H1 (cell line): ENCODE results near the gene MTCH1. TPM values are rescaled to one million over a fixed set of nuclear protein-coding genes. Genes with fewer than 3 reads are reported as not detected.
A peak's percentile ranks its signal among the peaks of the same experiment; 100 is the strongest.

ENCODE experiments used
- CTCF ChIA-PET: fragments of 300-600 bp; sonication (Branson Sonifier 250); formaldehyde crosslinking; loops from one replicate; lab custom pipeline; 2021; ENCODE audit not compliant: partially characterized antibody; lab: Charles Lee
- POLR2A ChIA-PET: fragments of 300-600 bp; sonication (Branson Sonifier 250); formaldehyde crosslinking; loops from one replicate; lab custom pipeline; 2021; ENCODE audit warnings: inconsistent platforms; ENCODE audit not compliant: partially characterized antibody; lab: Charles Lee
- DNase-seq, 2 experiments: peaks; one replicate each; pipeline versions ENCODE4 v3.0.0 to v3.0.0-alpha.2; 2010 to 2022; ENCODE audit warnings: low spot score in 2 of 2, low read depth in 1 of 2, mixed read lengths in 1 of 2
- FAIRE-seq: peaks from 2 replicates; lab custom pipeline; 2011; peaks lifted over from hg19 to GRCh38; lab: Jason Lieb, UNC
- H2AFZ ChIP-seq: 2 replicates; pipeline ENCODE4 v1.8.1; 2012; ENCODE audit warnings: low read length, inconsistent platforms
- H2AK5ac ChIP-seq: 2 replicates; pipeline ENCODE4 v1.6.1; 2013; ENCODE audit warnings: low read depth, low read length
- H2BK120ac ChIP-seq: replicated peaks from 2 replicates; pipeline ENCODE3; 2013; ENCODE audit warnings: low read depth, low read length, inconsistent platforms
- H2BK12ac ChIP-seq: 2 replicates; pipeline ENCODE4 v1.6.1; 2013; ENCODE audit warnings: low read depth, low read length
- H2BK15ac ChIP-seq: 2 replicates; pipeline ENCODE4 v1.6.1; 2013; ENCODE audit warnings: low read length
- H2BK20ac ChIP-seq: 2 replicates; pipeline ENCODE4 v1.6.1; 2013; ENCODE audit warnings: low read length
- H2BK5ac ChIP-seq: 2 replicates; pipeline ENCODE4 v1.6.1; 2013; ENCODE audit warnings: low read depth, low read length
- H3K14ac ChIP-seq: 2 replicates; pipeline ENCODE4 v1.6.1; 2013; ENCODE audit warnings: inconsistent platforms; ENCODE audit not compliant: insufficient read length
- H3K18ac ChIP-seq: 2 replicates; pipeline ENCODE4 v1.6.1; 2013; ENCODE audit warnings: low read length; ENCODE audit errors: extremely low read depth
- H3K23ac ChIP-seq: 2 replicates; pipeline ENCODE4 v1.6.1; 2013; ENCODE audit warnings: inconsistent platforms; ENCODE audit not compliant: insufficient read length
- H3K23me2 ChIP-seq: 2 replicates; pipeline ENCODE4 v1.6.1; 2013; ENCODE audit warnings: low read depth, low read length
- H3K27ac ChIP-seq: 2 replicates; pipeline ENCODE4 v1.6.1; 2011; ENCODE audit warnings: low read depth, low read length, inconsistent platforms
- H3K27me3 ChIP-seq, 4 experiments: replicated peaks in 1 of 4; 1 replicate in 1 of 4; 2 replicates in 3 of 4; pipeline versions ENCODE4 v1.6.1 to v1.8.1; 2011 to 2013; ENCODE audit warnings: low read length in 3 of 4, mild to moderate bottlenecking in 3 of 4, inconsistent platforms in 2 of 4, mixed read lengths in 2 of 4, moderate library complexity in 1 of 4; ENCODE audit not compliant: control insufficient read depth in 3 of 4, insufficient read depth in 3 of 4; ENCODE audit errors: extremely low read depth in 1 of 4
- H3K36me3 ChIP-seq, 4 experiments: 2 replicates each; pipeline versions ENCODE4 v1.6.1 to v1.8.1; 2011 to 2013; ENCODE audit warnings: mild to moderate bottlenecking in 4 of 4, low read length in 3 of 4, moderate library complexity in 2 of 4, control low read depth in 1 of 4, inconsistent platforms in 1 of 4; ENCODE audit not compliant: insufficient read depth in 4 of 4, control insufficient read depth in 2 of 4
- H3K4ac ChIP-seq: replicated peaks from 2 replicates; pipeline ENCODE3; 2013; ENCODE audit warnings: low read length, low read depth, mixed read lengths, inconsistent platforms; ENCODE audit not compliant: insufficient read length
- H3K4me1 ChIP-seq, 4 experiments: replicated peaks in 1 of 4; 1 replicate in 1 of 4; 2 replicates in 3 of 4; pipeline versions ENCODE4 v1.6.1 to v1.8.1; 2011 to 2013; ENCODE audit warnings: low read length in 3 of 4, inconsistent platforms in 2 of 4, mixed read lengths in 1 of 4; ENCODE audit not compliant: insufficient read depth in 4 of 4, control insufficient read depth in 3 of 4
- H3K4me2 ChIP-seq, 2 experiments: 2 replicates each; pipeline versions ENCODE4 v1.6.1 to v1.8.1; 2011 to 2013; ENCODE audit warnings: low read depth in 2 of 2, low read length in 2 of 2, control low read depth in 1 of 2, inconsistent platforms in 1 of 2, mild to moderate bottlenecking in 1 of 2; ENCODE audit not compliant: insufficient read depth in 1 of 2
- H3K4me3 ChIP-seq, 4 experiments: fragments of 200-600, 300-600 bp in 1 of 4; sonication (generic), shearing (Covaris generic), sonication (Bioruptor Twin) in 1 of 4; 2 replicates each; pipeline versions ENCODE4 v1.5.1 to v1.8.1; 2011 to 2016; ENCODE audit warnings: low read length in 4 of 4, low read depth in 3 of 4, control low read depth in 2 of 4, inconsistent platforms in 2 of 4, mild to moderate bottlenecking in 2 of 4, mixed read lengths in 1 of 4, moderate library complexity in 1 of 4; ENCODE audit not compliant: insufficient read depth in 2 of 4; ENCODE audit errors: extremely low read depth in 1 of 4
- H3K56ac ChIP-seq: replicated peaks from 2 replicates; pipeline ENCODE3; 2013; ENCODE audit warnings: low read depth, mild to moderate bottlenecking, mixed read lengths, low read length, inconsistent platforms; ENCODE audit not compliant: insufficient read length
- H3K79me1 ChIP-seq: 2 replicates; pipeline ENCODE4 v1.6.1; 2013; ENCODE audit warnings: low read depth, low read length, control low read depth
- H3K79me2 ChIP-seq, 2 experiments: 2 replicates each; pipeline versions ENCODE4 v1.6.1 to v1.8.1; 2012 to 2013; ENCODE audit warnings: low read length in 2 of 2, mild to moderate bottlenecking in 2 of 2, inconsistent platforms in 1 of 2; ENCODE audit not compliant: insufficient read depth in 2 of 2, control insufficient read depth in 1 of 2
- H3K9ac ChIP-seq, 4 experiments: replicated peaks in 1 of 4; 1 replicate in 1 of 4; 2 replicates in 3 of 4; pipeline versions ENCODE4 v1.6.1 to v1.8.1; 2011 to 2013; ENCODE audit warnings: low read depth in 3 of 4, low read length in 3 of 4, control low read depth in 2 of 4, mild to moderate bottlenecking in 2 of 4, moderate library complexity in 2 of 4, inconsistent platforms in 1 of 4; ENCODE audit errors: extremely low read depth in 1 of 4
- H3K9me3 ChIP-seq, 2 experiments: 2 replicates each; pipeline versions ENCODE4 v1.6.1 to v1.8.1; 2012 to 2013; ENCODE audit warnings: mild to moderate bottlenecking in 2 of 2, moderate library complexity in 2 of 2, control low read depth in 1 of 2, inconsistent platforms in 1 of 2, low read depth in 1 of 2, low read length in 1 of 2, mixed read lengths in 1 of 2; ENCODE audit not compliant: insufficient read depth in 2 of 2
- H4K20me1 ChIP-seq, 2 experiments: replicated peaks in 1 of 2; 2 replicates each; pipeline versions ENCODE3 to v1.8.1; 2011 to 2013; ENCODE audit warnings: inconsistent platforms in 2 of 2, low read length in 2 of 2, mild to moderate bottlenecking in 1 of 2; ENCODE audit not compliant: insufficient read depth in 2 of 2, control insufficient read depth in 1 of 2
- H4K5ac ChIP-seq: 2 replicates; pipeline ENCODE4 v1.6.1; 2013; ENCODE audit warnings: low read length, low read depth, mixed read lengths, inconsistent platforms; ENCODE audit not compliant: insufficient read length
- H4K8ac ChIP-seq: 2 replicates; pipeline ENCODE4 v1.8.0; 2013; ENCODE audit warnings: mild to moderate bottlenecking, moderate library complexity, low read length, inconsistent platforms; ENCODE audit not compliant: insufficient read depth; ENCODE audit errors: extremely low read depth
- H4K91ac ChIP-seq: replicated peaks from 2 replicates; pipeline ENCODE3; 2013; ENCODE audit warnings: low read length, mixed read lengths, inconsistent platforms; ENCODE audit not compliant: insufficient read length
- CEBPB ChIP-seq: IDR thresholded peaks from 2 replicates; pipeline ENCODE4 v1.6.1; 2012; ENCODE audit warnings: low read depth, low read length
- CTCF ChIP-seq, 3 experiments: IDR thresholded peaks; 1 replicate in 2 of 3; 2 replicates in 1 of 3; pipeline versions ENCODE4 v1.5.1 to v1.6.1; 2011; ENCODE audit warnings: low read length in 3 of 3, mild to moderate bottlenecking in 3 of 3, inconsistent platforms in 2 of 3, low read depth in 1 of 3, moderate library complexity in 1 of 3; ENCODE audit not compliant: insufficient read depth in 1 of 3; ENCODE audit errors: control extremely low read depth in 1 of 3
- EZH2 ChIP-seq: fragments of 200-600 bp; sonication (generic); IDR thresholded peaks from 2 replicates; pipeline ENCODE4 v1.7.1; 2012; ENCODE audit warnings: low read depth, mild to moderate bottlenecking, moderate library complexity, low read length, inconsistent platforms; ENCODE audit not compliant: severe bottlenecking
- RAD21 ChIP-seq, 2 experiments: IDR thresholded peaks in 1 of 2; conservative IDR thresholded peaks in 1 of 2; 2 replicates each; pipeline ENCODE4 v1.6.1; 2011; ENCODE audit warnings: low read depth in 2 of 2, low read length in 2 of 2, improper control_type of control experiment in 1 of 2, inconsistent platforms in 1 of 2, mild to moderate bottlenecking in 1 of 2, moderate library complexity in 1 of 2
- WGBS, 2 experiments: shearing (Covaris generic) in 1 of 2; methylation state at CpG; one replicate each; pipeline versions ENCODE4 v1.1.6 to v1.1.7; 2013 to 2015; ENCODE audit warnings: low lambda C conversion rate in 2 of 2, mixed read lengths in 2 of 2, inconsistent platforms in 1 of 2, low coverage in 1 of 2, missing lambda C conversion rate in 1 of 2; ENCODE audit not compliant: insufficient replicate concordance in 2 of 2, insufficient coverage in 1 of 2, insufficient read length in 1 of 2; ENCODE audit errors: extremely low coverage in 1 of 2, missing lambda C conversion rate in 1 of 2; 5-methylcytosine and 5-hydroxymethylcytosine counted together
- polyA plus RNA-seq, 7 experiments: library from polyadenylated mRNA; depleted of rRNA in 3 of 7; stranded (reverse) in 5 of 7; unstranded in 2 of 7; fragments of >200 nt in 5 of 7; fragments of 200-250 nt in 2 of 7; gene quantifications; 1 replicate in 5 of 7; 2 replicates in 1 of 7; 4 replicates in 1 of 7; pipeline versions ENCODE4 v1.2.1 to v1.2.3, GENCODE V29; 2011 to 2013; ENCODE audit warnings: missing spikeins in 2 of 7, mixed read lengths in 2 of 7
- total RNA-seq: library from RNA; stranded (reverse); fragmentation: NEBNext Ultra II Directional; extraction: Animal tissue kit (Norgen Biotek cat#: 25700); gene quantifications from 2 replicates; pipeline ENCODE4 v1.2.1, GENCODE V29; 2021

Gene MTCH1
- total and polyA plus RNA-seq, 2 of the 8 experiments (the other 6 are each of a cell fraction or from before 2014, with no cell fraction given): 169 to 214 TPM

- no peak overlapping the region for H3K4ac ChIP-seq
- H3K4me2 ChIP-seq: no peak overlapping the region
- H3K79me1 ChIP-seq: no peaks in the 10 kb centered on the region
- H4K91ac ChIP-seq: no peak overlapping the region
- H3K9ac ChIP-seq: no peak overlapping the region
- H3K36me3 ChIP-seq: no peaks in the 10 kb centered on the region
- no peak overlapping the region for H2BK12ac ChIP-seq
- no peaks in the 10 kb centered on the region for H3K79me2 ChIP-seq
- 89% methylated on average over 17 of the region's 17 CpGs; no CpG with 5 or more reads in 1 of the 2 experiments for WGBS, 2 experiments
- H4K20me1 ChIP-seq: no peaks in the 10 kb centered on the region
- no peak for DNase-seq
- CTCF ChIA-PET: interaction anchor here (0.7 to 28.1 kb wide), 18 partner anchors 8 to 175 kb away, joined by 3 to 866 read pairs (median 5); partner anchors contain the start of genes C6orf89 and PIM1
- H3K18ac ChIP-seq: no peak overlapping the region
- TF ChIP-seq EZH2 (no peak), RAD21 (IDR thresholded peaks at IDR 0.05 in 1 of 2, conservative IDR thresholded peaks at IDR 0.05 in 1 of 2; ENCODE audit: low read depth in 2 of 2, low read length in 2 of 2) (0 out of 4 replicates have a peak, but pooled peaks of 1 of the 2 experiments have one; percentile 1), CTCF (IDR thresholded peaks at IDR 0.05; ENCODE audit: control extremely low read depth in 1 of 3, insufficient read depth in 1 of 3, low read depth in 1 of 3, low read length in 3 of 3) (peak in 2 of 3 experiments; percentile 11 to 27; a peak in 2 of 4 replicates), CEBPB (no peak)
- TF ChIP-seq, all 59 proteins: peak for 2
- no peak overlapping the region for H3K23ac ChIP-seq
- H2BK20ac ChIP-seq: no peak overlapping the region
- H2BK15ac ChIP-seq: no peak overlapping the region
- no peak overlapping the region; the same call in 1 of the 2 replicates for H4K8ac ChIP-seq
- H2AK5ac ChIP-seq: no peak overlapping the region
- no peaks in the 10 kb centered on the region for H3K23me2 ChIP-seq
- H4K5ac ChIP-seq: no peak overlapping the region
- H2BK5ac ChIP-seq: no peak overlapping the region
- H3K56ac ChIP-seq: no peak overlapping the region
- no peak overlapping the region for H3K4me3 ChIP-seq
- no peak overlapping the region for H2AFZ ChIP-seq
- no peaks in the 10 kb centered on the region for H3K4me1 ChIP-seq
- H3K9me3 ChIP-seq: peaks cover 0 to 9% of the 10 kb centered on the region in 2 experiments; a peak in 2 of 4 replicates
- POLR2A ChIA-PET: interaction anchor here (1.0 kb wide), 1 partner anchor 149 kb away, joined by 4 read pairs; no protein-coding TSS in a partner anchor
- H3K14ac ChIP-seq: no peak overlapping the region
- no peak for FAIRE-seq
- no peaks in the 10 kb centered on the region for H3K27me3 ChIP-seq
- H3K27ac ChIP-seq: no peak overlapping the region
- H2BK120ac ChIP-seq: no peak overlapping the region
Observed at GRCh38 chr6:37027811-37028469, 41.9 kb upstream of the MTCH1 start.
